ENCODE data around the gene DGKG.

DGKG gene

DNA sequence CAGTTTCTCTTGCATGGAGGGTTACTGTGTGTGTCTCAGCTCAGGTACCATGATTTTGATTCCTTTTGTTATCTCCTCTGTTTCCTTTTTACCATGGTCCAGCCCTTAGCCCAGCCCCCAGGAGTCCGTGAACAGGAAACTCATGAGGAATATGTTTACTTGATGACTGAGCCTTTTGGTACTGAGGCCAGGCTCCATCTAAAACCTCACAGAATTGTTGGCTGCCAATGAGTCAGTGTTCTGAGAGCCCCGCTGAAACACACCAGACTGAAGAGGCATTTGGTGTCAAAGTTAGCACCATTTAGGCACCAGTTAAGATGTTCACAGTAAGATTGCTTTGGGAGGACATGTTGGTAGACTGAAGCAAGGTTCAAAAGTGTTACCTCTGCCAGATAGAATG lies 80.9 kb downstream of the DGKG start:
- no peaks in the 10 kb centered on the region for H3K36me3 Mint-ChIP-seq
- no peaks in the 10 kb centered on the region for H3K9me3 Mint-ChIP-seq
- DNase-seq (ENCODE audit: low spot score in 2 of 2) (no peak), ATAC-seq (peak; percentile 55)
- H3K27ac Mint-ChIP-seq, result no peak overlapping the region
- no peaks in the 10 kb centered on the region for H3K4me1 Mint-ChIP-seq
- no peak overlapping the region for H3K4me3 Mint-ChIP-seq

DNA sequence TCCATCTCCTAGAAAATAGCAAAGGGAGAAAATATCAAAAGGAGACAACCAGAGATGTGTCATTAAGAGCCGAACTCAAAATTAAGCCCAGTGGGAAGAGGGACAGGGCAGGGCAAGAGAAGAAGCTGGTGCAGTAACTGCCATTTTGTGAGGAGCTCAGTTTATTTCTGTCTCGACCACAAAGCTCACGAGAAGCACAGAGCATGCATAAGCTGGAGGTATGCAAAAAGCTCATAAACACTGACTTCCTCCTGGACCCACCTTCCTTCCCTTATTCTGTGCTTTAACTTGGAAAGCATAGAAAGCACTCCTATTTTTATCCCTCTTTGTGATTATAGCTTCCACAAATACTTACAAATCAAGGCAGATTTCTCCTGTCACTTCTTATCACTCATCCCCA lies 81.3 kb downstream of the DGKG start:
- Mint-ChIP-seq H3K4me1 (no peaks in the 10 kb centered on the region), H3K36me3 (no peaks in the 10 kb centered on the region), H3K4me3 (no peak overlapping the region), H3K27ac (no peak overlapping the region), H3K9me3 (no peaks in the 10 kb centered on the region)
- DNase-seq (ENCODE audit: low spot score in 2 of 2), result no peak
- no peak for ATAC-seq

DNA sequence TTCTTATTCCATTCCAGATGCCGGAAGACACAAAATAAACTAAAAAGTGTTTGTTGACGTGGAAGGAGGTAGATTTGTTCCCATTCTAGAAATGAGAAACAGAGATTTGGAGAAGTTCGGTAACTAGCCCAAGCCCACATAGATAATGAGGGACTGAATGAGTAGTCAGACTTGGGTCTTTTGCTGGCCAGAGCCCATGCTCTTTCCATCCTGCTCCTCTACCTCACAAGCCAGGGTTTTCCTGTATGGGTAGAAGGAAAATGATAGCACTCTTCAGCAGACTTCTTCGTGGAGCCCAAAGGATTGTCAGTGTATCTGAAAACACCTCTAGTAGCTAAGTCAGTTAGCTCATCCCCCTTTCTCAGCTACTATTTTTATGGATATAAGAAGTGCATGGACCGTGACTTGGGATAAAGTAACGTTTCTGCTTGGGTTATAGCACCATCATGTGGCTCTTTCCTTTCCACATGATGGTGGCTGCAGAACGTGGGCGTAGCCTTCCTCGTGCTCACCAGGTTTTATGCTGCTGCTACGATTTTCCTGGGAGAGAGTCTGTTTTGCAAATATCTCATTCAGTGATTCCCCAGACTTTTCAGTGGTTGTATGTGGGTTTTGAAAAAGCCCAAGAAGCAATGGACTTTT lies 84.6 kb downstream of the DGKG start:
- Mint-ChIP-seq H3K9me3 (no peaks in the 10 kb centered on the region), H3K27ac (no peak overlapping the region), H3K36me3 (no peaks in the 10 kb centered on the region), H3K4me1 (no peaks in the 10 kb centered on the region), H3K4me3 (no peak overlapping the region)
- no peak for DNase-seq (ENCODE audit: low spot score in 2 of 2)
- ATAC-seq, result no peak

DNA sequence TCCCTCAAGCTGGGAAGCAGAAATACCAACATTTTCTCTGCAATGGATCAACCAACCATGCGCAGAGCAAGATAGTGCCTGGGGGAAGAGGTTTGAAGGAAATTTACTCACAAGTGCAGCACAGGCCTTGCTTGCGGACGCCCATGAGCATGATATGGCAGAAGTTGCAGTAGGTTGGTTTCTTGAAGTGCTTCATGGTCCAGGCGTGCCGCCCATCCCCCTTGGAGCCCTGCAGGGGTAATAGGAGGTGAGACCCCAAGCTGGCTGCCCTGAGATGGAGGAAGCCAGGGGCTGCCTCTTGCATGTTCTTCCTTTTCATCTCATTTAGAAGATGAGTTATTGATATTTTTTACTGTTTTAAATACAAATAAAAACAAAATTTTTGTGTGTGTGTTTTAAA lies 86.6 kb downstream of the DGKG start:
- ATAC-seq (no peak), DNase-seq (ENCODE audit: low spot score in 2 of 2) (no peak)
- Mint-ChIP-seq H3K36me3 (no peaks in the 10 kb centered on the region), H3K4me3 (no peak overlapping the region), H3K9me3 (no peaks in the 10 kb centered on the region), H3K27ac (no peak overlapping the region), H3K4me1 (no peaks in the 10 kb centered on the region)

DNA sequence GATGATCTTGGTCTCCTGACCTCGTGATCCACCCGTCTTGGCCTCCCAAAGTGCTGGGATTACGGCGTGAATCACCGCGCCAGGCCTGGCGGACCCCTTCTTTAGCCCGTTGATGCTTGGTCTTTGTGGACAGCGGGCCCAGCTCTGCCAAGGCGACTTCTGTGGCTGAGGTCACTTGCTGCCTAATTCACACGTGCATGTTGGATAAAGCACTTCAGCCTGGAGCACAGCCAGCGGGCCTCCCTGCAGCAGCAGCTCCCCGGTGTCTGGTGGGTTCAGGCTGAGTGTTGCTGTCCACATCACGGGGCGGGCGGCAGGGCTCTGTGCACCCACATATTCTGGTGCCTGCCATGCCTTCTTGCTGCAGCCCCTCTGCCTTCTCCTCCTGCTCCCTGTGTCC lies 88.4 kb downstream of the DGKG start:
- no peaks in the 10 kb centered on the region for H3K4me1 Mint-ChIP-seq
- H3K27ac Mint-ChIP-seq, result no peak overlapping the region
- DNase-seq (ENCODE audit: low spot score in 2 of 2) (no peak), ATAC-seq (no peak)
- no peaks in the 10 kb centered on the region for H3K36me3 Mint-ChIP-seq
- H3K4me3 Mint-ChIP-seq, result no peak overlapping the region
- H3K9me3 Mint-ChIP-seq, result no peaks in the 10 kb centered on the region

DNA sequence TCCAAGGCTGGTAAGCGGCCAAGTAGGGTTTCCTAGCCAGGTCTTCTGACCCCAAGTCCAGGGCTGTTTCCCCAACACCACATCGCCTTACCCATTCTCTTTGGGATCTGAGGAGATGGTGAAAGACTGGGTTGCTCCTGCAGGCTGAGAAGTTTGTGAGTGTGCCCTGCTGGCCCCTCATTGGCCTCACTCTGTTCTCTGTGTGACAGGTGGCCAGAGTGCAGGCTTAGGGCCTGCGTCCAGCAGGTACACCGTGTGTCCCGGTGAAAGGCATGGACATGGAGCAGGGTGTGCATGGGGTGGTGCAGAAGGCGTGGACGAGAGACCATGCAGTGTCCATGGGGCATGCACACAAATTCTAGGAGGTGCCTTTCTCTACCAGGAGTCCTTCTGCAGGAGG lies 91.3 kb downstream of the DGKG start:
- Mint-ChIP-seq H3K36me3 (no peaks in the 10 kb centered on the region), H3K4me3 (no peak overlapping the region), H3K27ac (no peak overlapping the region), H3K9me3 (no peaks in the 10 kb centered on the region), H3K4me1 (no peaks in the 10 kb centered on the region)
- ATAC-seq, result peak; percentile 27
- DNase-seq (ENCODE audit: low spot score in 2 of 2), result no peak

DNA sequence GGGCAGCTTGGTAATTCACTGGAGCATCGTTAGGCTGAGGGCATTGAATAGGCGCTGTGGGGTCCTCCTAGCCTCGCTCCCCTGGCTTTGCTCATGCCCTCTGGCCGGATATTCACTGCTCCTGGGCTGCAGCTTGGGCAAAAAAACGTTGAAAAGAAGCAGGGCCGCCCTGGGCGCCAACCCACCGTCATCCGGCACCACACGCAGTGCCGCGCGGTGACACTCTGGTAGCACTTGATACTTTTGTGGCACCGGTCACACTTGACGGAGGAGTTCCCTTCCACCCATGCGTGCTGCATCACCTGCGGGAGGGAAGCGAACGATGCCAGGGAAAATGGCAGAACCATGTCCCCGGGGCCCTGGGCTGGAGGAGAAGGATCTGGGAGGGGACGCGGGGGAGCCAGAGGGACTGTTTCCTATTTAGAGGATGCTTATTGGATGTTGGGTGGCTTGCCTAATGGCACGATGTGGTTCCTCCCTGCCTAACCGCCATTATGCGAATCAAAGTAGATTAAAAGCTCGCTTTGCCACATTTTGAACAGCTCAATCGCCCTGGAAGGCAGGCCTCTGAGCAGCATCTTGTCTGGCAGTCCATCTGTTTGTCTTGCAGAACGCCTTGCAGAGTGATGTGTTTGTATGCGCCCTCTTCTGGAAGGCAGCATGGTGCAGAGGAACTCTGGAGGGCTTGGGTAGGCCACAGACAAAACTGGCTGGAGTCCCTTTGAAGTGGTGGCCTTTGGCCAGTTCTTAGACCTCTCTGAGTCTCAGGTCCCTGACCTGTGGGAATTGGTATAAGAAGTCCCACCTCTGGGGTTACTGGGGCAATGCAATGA lies 93.2 kb downstream of the DGKG start:
- Mint-ChIP-seq H3K4me1 (no peaks in the 10 kb centered on the region), H3K27ac (no peak overlapping the region), H3K4me3 (no peak overlapping the region), H3K36me3 (no peaks in the 10 kb centered on the region), H3K9me3 (no peaks in the 10 kb centered on the region)
- no peak for DNase-seq (ENCODE audit: low spot score in 2 of 2)
- peak; percentile 11 for ATAC-seq

DNA sequence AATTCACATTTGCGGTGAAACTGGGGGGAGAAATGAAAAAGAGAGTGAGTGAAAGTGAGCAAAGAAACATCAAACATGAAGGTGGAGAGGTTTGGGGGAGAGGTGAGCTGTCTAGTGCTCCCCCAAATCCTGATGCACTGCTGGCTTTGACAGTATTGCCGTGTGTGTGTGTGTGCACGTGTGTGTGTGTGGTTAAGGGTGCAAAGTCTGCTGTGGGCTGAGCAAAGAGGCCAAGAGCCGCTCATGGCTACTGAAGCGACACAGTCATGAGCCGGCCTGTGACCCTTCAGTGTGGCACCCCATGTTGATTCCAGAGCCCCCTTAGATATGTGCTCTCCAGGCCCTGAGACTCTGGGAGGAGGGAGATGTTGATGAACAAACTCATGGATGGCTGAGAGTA lies 94.3 kb downstream of the DGKG start:
- Mint-ChIP-seq H3K27ac (no peak overlapping the region), H3K9me3 (no peaks in the 10 kb centered on the region), H3K4me1 (no peaks in the 10 kb centered on the region), H3K4me3 (no peak overlapping the region), H3K36me3 (no peaks in the 10 kb centered on the region)
- DNase-seq (ENCODE audit: low spot score in 2 of 2) (no peak), ATAC-seq (no peak)

DNA sequence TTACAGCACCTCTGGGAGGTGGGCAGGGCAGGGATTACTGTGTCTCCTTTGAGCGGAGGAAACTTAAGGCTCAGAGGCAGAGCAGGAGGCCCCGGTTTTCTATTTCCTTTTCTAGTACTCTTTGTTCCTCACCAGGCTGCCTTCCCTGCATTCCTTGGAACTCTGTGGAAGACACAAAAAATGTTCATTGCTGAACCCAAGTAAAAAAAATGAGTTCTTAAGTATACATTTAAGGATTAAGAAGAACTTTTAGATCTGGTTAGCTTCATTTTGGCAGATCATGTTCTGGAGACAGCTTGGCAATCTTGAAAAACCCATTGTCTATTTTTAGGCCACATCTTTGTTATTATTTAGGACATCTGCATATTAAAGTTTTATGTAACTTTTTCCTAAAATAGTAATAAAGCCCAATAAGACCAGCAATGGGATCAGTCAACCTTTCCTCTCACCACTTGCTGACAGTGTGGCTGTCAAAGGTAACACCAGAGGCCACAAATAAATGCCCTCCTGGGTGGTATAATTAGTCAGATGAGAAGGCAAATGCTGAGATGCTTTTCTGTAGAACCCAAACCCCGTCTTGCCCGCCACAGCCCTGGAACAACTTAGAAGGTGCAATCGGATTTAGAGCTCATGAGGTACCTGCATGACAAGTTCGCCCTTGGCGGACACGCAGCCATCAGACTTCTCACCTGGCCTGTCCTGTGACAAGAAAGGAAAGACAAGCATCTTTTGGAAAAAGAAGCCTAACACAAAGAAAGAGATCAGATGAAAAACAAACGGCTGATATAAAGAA lies 97.2 kb downstream of the DGKG start:
- no peak for ATAC-seq
- no peak for DNase-seq (ENCODE audit: low spot score in 2 of 2)
- Mint-ChIP-seq H3K9me3 (no peaks in the 10 kb centered on the region), H3K4me3 (no peak overlapping the region), H3K4me1 (peaks cover 6% of the 10 kb centered on the region), H3K27ac (no peak overlapping the region), H3K36me3 (no peaks in the 10 kb centered on the region)

DNA sequence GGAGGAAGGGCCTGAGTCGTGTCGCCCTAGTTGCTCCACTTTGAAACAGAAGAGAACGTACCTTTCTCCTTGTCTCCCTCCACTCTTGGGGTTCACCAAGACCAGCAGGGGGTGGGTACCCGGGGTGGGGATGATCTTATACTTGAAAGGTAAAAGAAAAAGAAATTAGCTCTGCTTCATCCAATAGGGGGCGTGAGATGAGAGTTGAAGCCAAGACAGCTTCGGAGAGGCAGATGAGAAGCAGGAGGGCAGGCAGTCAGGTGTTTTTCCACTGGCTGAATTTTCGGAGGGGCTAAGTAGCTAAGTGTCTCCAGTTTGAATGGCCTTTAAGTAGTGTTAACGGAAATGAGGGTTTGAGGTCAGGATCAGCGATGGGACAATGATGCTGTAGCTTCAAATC lies 100.4 kb downstream of the DGKG start:
- H3K4me1 Mint-ChIP-seq, result peaks cover 13% of the 10 kb centered on the region
- no peak overlapping the region for H3K4me3 Mint-ChIP-seq
- ATAC-seq, result no peak
- no peaks in the 10 kb centered on the region for H3K36me3 Mint-ChIP-seq
- H3K27ac Mint-ChIP-seq, result no peak overlapping the region
- H3K9me3 Mint-ChIP-seq, result no peaks in the 10 kb centered on the region
- no peak for DNase-seq (ENCODE audit: low spot score in 2 of 2)

DNA sequence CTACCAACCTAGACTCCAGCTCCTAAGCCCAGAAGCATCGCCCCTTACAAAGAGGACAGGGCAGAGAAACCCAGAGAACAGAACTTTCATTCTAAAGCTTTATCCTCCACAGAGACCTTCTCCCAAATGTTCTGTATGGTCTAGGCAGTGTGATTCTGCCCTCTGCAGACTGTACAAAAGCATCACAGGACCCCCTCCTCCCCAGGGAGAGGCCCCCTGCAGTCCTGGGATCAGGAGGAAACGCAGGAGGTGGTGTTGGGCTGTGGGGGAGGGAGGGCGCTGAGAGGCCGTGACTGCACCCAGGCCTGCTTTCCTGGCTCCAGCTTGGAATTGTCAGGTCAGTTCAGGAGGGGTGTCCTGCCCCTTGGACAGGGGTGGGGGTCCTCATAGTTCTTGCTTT lies 101.3 kb downstream of the DGKG start:
- H3K36me3 Mint-ChIP-seq, result no peaks in the 10 kb centered on the region
- H3K4me3 Mint-ChIP-seq, result no peak overlapping the region
- H3K9me3 Mint-ChIP-seq, result no peaks in the 10 kb centered on the region
- ATAC-seq (no peak), DNase-seq (ENCODE audit: low spot score in 2 of 2) (no peak)
- H3K4me1 Mint-ChIP-seq, result peaks cover 13% of the 10 kb centered on the region
- H3K27ac Mint-ChIP-seq, result no peak overlapping the region

DNA sequence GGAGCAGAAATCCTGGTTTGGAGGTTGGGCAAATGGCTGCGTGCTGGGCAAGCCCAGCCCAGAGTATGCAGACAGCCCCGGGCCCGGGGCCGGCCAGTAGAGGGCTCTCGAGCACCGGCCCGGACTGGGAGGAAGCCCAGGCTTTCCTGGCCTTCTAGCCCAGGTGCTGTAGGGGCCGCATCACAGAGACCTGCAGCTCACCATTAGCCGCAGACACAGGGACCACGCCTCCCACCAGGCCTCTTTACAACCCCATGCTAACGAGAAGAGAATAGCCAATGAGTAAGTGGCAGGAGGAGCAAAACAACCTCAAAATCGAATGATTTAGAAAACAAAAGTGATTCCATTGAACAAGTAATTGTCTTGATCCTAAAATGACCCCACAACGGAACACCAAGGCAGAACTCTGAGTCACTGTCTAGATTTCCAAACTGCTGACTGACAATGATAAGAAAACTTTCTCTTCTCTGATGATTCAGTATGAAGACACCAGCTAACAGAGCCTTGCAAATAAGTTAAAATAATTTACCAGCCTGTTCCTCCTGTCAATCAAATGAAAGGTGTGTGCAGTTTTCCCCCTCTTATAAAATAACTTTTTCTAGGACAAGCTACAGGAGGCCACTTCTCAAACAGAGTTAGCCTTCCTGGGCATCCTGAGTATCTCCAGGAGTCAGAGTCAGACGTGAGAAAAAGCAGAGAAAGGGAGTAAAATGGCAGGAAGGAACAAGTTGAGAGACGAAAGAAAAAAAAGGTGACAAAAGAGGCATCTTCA lies 102.2 kb downstream of the DGKG start:
- Mint-ChIP-seq H3K4me1 (peaks cover 16% of the 10 kb centered on the region), H3K27ac (peak overlapping the region; percentile 33), H3K9me3 (no peaks in the 10 kb centered on the region), H3K36me3 (no peaks in the 10 kb centered on the region), H3K4me3 (peak overlapping the region; percentile 34)
- ATAC-seq, result peak; percentile 88
- peak; percentile 37 to 75 for DNase-seq (ENCODE audit: low spot score in 2 of 2)

DNA sequence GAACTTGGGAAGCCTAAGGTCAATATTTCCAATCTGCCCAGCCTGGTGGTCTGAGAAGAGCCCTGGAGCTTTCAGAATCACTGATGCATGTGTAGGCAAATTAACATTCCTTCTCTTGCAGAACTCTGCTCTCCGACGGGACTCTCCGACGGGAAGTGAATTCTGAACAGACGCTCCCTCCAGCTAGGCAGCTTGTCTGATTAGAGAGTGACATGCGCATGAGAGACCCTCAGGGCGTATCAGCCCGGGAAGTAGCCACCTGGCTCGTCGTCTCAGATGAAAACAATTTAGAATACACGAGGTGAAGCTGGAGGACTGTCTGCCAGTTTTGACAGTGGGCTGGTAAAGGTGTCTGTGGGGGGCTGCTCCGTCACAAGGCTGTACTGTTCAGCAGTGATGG lies 103.1 kb downstream of the DGKG start:
- no peaks in the 10 kb centered on the region for H3K36me3 Mint-ChIP-seq
- ATAC-seq, result no peak
- no peak overlapping the region for H3K4me3 Mint-ChIP-seq
- no peaks in the 10 kb centered on the region for H3K9me3 Mint-ChIP-seq
- H3K4me1 Mint-ChIP-seq, result peaks cover 25% of the 10 kb centered on the region
- DNase-seq (ENCODE audit: low spot score in 2 of 2), result no peak
- H3K27ac Mint-ChIP-seq, result no peak overlapping the region

DNA sequence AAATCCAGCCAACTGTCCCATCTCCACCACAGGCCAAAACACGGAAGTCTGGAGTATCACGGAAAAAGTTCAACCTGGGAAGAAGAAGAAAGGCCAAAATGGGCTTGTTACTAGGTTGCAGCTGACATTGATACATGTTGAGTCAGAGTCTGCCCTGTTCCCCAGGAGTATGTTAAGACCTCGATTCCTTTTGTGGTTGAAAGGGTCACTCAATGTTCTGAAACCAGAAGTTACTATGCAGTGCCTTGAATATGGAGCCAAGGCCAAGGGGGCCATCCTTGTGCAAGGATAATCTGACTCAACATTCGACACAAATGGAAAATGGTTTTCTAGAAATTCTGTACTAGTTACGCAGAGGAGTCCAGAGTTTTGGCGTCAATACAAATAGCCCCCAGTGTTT lies 104.2 kb downstream of the DGKG start:
- Mint-ChIP-seq H3K27ac (no peak overlapping the region), H3K9me3 (no peaks in the 10 kb centered on the region), H3K36me3 (no peaks in the 10 kb centered on the region), H3K4me3 (no peak overlapping the region), H3K4me1 (peaks cover 26% of the 10 kb centered on the region)
- ATAC-seq, result no peak
- DNase-seq (ENCODE audit: low spot score in 2 of 2), result no peak

DNA sequence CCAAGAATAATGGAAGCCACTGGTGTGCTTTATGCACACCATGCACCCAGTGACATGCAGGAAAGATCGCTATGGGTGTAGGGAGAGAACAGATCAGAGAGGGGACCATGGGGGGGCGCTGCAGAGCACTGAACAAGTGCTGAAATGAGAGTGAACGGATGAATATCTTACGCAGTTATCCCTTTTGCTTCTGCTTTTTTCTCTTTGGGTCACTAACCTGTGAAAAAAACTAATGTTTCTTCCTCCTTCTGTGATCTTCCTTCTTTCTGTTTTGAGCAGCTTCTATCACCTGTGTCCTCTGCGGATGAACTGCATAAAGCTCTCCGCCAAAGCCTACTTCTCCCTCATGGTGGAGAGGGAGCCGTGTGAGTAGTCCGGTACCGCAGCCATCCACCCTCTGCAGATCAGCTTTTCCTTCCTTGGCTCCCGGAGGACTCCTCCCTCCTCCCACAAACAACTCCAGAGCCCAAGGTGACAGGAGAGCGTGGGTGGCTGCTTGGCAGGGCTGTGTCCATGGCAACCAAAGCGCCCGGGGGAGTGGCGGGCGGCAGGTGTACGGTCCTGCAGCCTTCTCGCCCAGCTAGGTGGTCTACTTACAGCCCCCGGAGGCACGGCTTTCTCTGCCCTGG lies 106.2 kb downstream of the DGKG start:
- DNase-seq (ENCODE audit: low spot score in 2 of 2) (no peak), ATAC-seq (no peak)
- Mint-ChIP-seq H3K27ac (no peak overlapping the region), H3K9me3 (no peaks in the 10 kb centered on the region), H3K4me1 (peaks cover 26% of the 10 kb centered on the region), H3K4me3 (no peak overlapping the region), H3K36me3 (no peaks in the 10 kb centered on the region)
